Right lobe of liver (tissue), 4 donors: ENCODE measurements around the gene PRR15L.

Source experiments
- CTCF ChIP-seq, 4 donors: fragments of 200-600 bp in 3 of 4; fragments of 450-650 bp in 1 of 4; IDR thresholded peaks; one replicate each; pipeline versions ENCODE4 v1.5.1 to v1.8.0; 2016 to 2022; ENCODE audit warnings: antibody characterized with exemption in 4 of 4, mild to moderate bottlenecking in 2 of 4
- POLR2A ChIP-seq: fragments of 450-650 bp; IDR thresholded peaks from one replicate; pipeline ENCODE4 v1.6.1; 2017; ENCODE audit warnings: antibody characterized with exemption, mild to moderate bottlenecking
- donor health status: DM: no; HTN: no; CAD: no.
- donor health status: DM: no; HTN: no; CAD: no.
- donor health status: DM: no; HTN: yes; CAD: no.

GRCh38 chr17:47990962-47991731 is 33.5 kb upstream of the PRR15L start:
- TF ChIP-seq CTCF (IDR thresholded peaks at IDR 0.05) (no peak), POLR2A (no peak)
